DMS53 (cell line): ENCODE measurements around the gene LRRC73.
"Not testable (repeated sequence)": the region's sequence is repeated elsewhere in the genome, so short reads cannot be mapped to it uniquely, and the experiment has no call there.

Experiments
- DNase-seq: peaks from one replicate; lab custom pipeline; 2025; lab: John Stamatoyannopoulos, UW

The LRRC73 gene

GRCh38 chr6:43461936-43462335 lies 48.2 kb downstream of the LRRC73 start:
- DNase-seq, result no peak

GRCh38 chr6:43460032-43460431 lies 50.1 kb downstream of the LRRC73 start:
- no peak for DNase-seq

DNA sequence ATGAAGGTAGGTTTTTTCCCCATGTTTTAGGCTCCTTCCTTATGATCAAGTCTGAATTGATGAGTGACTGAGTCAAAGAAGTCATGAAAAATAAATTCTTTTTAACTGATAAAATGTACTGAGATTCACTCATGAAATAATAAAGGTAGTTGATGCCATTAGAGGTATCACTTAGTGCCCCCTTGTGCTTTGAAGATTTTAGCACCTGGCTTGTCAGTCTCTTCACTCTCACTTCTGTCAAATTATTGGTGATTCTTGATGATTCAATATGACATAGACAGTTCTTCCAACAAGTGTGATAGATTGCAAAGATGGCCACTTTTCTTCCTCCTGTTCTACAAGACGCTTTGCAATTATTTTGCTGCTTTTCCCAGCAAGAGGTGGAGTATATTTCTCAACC lies 50.6 kb downstream of the LRRC73 start:
- DNase-seq, result no peak

- not testable (repeated sequence) for DNase-seq
These were observed 52.0 kb downstream of the LRRC73 start for GRCh38 chr6:43458154-43458553.

- peak; percentile 37 for DNase-seq
These were observed 52.5 kb downstream of the LRRC73 start for GRCh38 chr6:43457643-43458042.
